Stimulated activated CD8-positive, alpha-beta memory T cell treated with anti-CD3 and anti-CD28 coated beads, Interleukin-15, amount 100 ng/mL, for 4 hours (primary cell): ENCODE data around the gene FGD6.
"Not testable (repeated sequence)": the region's sequence is repeated elsewhere in the genome, so short reads cannot be mapped to it uniquely, and the experiment has no call there.

Source experiments
- DNase-seq, 2 donors: peaks; one replicate each; pipeline ENCODE4 v3.0.0-alpha.2; 2020; ENCODE audit warnings: low read depth in 2 of 2

Gene FGD6

GRCh38 chr12:95234187-95234586 is 16.9 kb upstream of the FGD6 start:
- DNase-seq: not testable (repeated sequence)

- no peak for DNase-seq
These were observed 13.9 kb upstream of the FGD6 start for GRCh38 chr12:95231190-95231589.

- no peak for DNase-seq
These were observed 13.0 kb upstream of the FGD6 start for GRCh38 chr12:95230313-95230712.

- no peak for DNase-seq
These were observed 12.4 kb upstream of the FGD6 start for GRCh38 chr12:95229636-95230035.

- no peak for DNase-seq
These were observed 11.3 kb upstream of the FGD6 start for GRCh38 chr12:95228617-95229016.

GRCh38 chr12:95227818-95228356 is 10.6 kb upstream of the FGD6 start:
- DNase-seq: no peak

- no peak for DNase-seq
These were observed 8.5 kb upstream of the FGD6 start for GRCh38 chr12:95225645-95226212.

GRCh38 chr12:95224202-95225170 is 7.2 kb upstream of the FGD6 start:
- DNase-seq: no peak

GRCh38 chr12:95220726-95221125 is 3.5 kb upstream of the FGD6 start:
- DNase-seq: no peak

GRCh38 chr12:95220190-95220589 is 2.9 kb upstream of the FGD6 start:
- no peak for DNase-seq

- no peak for DNase-seq
These were observed 1.2 kb upstream of the FGD6 start for GRCh38 chr12:95218150-95219133.

GRCh38 chr12:95216711-95217376 is 423 bp downstream of the FGD6 start:
- no peak for DNase-seq

GRCh38 chr12:95215949-95216348 is 1.3 kb downstream of the FGD6 start:
- no peak for DNase-seq

- DNase-seq: no peak
These were observed 2.8 kb downstream of the FGD6 start for GRCh38 chr12:95214466-95214865.

- DNase-seq: no peak
These were observed 3.3 kb downstream of the FGD6 start for GRCh38 chr12:95213928-95214327.

- DNase-seq: no peak
These were observed 4.1 kb downstream of the FGD6 start for GRCh38 chr12:95213119-95213518.

- no peak for DNase-seq
These were observed 4.7 kb downstream of the FGD6 start for GRCh38 chr12:95212586-95212985.

- DNase-seq: no peak
These were observed 8.6 kb downstream of the FGD6 start for GRCh38 chr12:95208678-95209077.

GRCh38 chr12:95207407-95207806 is 9.9 kb downstream of the FGD6 start:
- DNase-seq: no peak

- DNase-seq: no peak
These were observed 10.4 kb downstream of the FGD6 start for GRCh38 chr12:95206916-95207315.

- no peak for DNase-seq
These were observed 11.6 kb downstream of the FGD6 start for GRCh38 chr12:95205685-95206084.
